K562 (cell line): ENCODE measurements around the gene HKDC1. TPM values are rescaled to one million over a fixed set of nuclear protein-coding genes. Genes with fewer than 3 reads are reported as not detected.

Experiments used
- ELF1 ChIP-seq: fragments of 200-800 bp; sonication (Bioruptor generic); IDR thresholded peaks from 2 replicates; pipeline ENCODE4 v1.6.1; 2016; ENCODE audit warnings: missing genetic modification characterization, missing compliant biosample characterization
- IRF2 ChIP-seq: sonication (generic); formaldehyde crosslinking; IDR thresholded peaks from 2 replicates; pipeline ENCODE4 v1.8.1; 2022; ENCODE audit warnings: mild to moderate bottlenecking, missing genetic modification reagents
- MCM2 ChIP-seq: fragments of 450-650 bp; IDR thresholded peaks from 2 replicates; pipeline ENCODE4 v1.6.1; 2017; ENCODE audit warnings: low read depth, mild to moderate bottlenecking
- MCM5 ChIP-seq: fragments of 450-650 bp; IDR thresholded peaks from 2 replicates; pipeline ENCODE4 v1.6.1; 2016; ENCODE audit warnings: low read depth
- MTA2 ChIP-seq: fragments of 450-650 bp; IDR thresholded peaks from 2 replicates; pipeline ENCODE4 v1.6.1; 2016; ENCODE audit warnings: low read depth
- NR4A1 ChIP-seq, 2 experiments: fragments of 250-450 bp in 1 of 2; fragments of 450-650 bp in 1 of 2; sonication (Bioruptor Pico) in 1 of 2; IDR thresholded peaks; 2 replicates each; pipeline versions ENCODE4 v1.4.0 to v1.6.1; 2016 to 2020; ENCODE audit warnings: mild to moderate bottlenecking in 2 of 2, missing compliant biosample characterization in 1 of 2, missing genetic modification characterization in 1 of 2, moderate library complexity in 1 of 2
- RFX5 ChIP-seq: IDR thresholded peaks from 2 replicates; pipeline ENCODE4 v1.6.1; 2011; ENCODE audit warnings: low read depth, mild to moderate bottlenecking, improper control_type of control experiment, low read length
- STAG1 ChIP-seq: sonication (generic); formaldehyde crosslinking; IDR thresholded peaks from 2 replicates; pipeline ENCODE4 v1.5.0; 2020; ENCODE audit warnings: missing genetic modification reagents, borderline replicate concordance
- TCFL5 ChIP-seq: fragments of 250-450 bp; sonication (Bioruptor Pico); conservative IDR thresholded peaks from 2 replicates; pipeline ENCODE4 v1.6.1; 2021; ENCODE audit warnings: mild to moderate bottlenecking, moderate library complexity, matching md5 sums
- YY1 ChIP-seq, 3 experiments: IDR thresholded peaks; 2 replicates each; pipeline ENCODE4 v1.6.1; 2011; ENCODE audit warnings: low read length in 2 of 3, mild to moderate bottlenecking in 2 of 3, moderate library complexity in 2 of 3, borderline replicate concordance in 1 of 3, control low read depth in 1 of 3, low read depth in 1 of 3; ENCODE audit not compliant: insufficient read depth in 3 of 3, insufficient replicate concordance in 2 of 3, control insufficient read depth in 1 of 3, insufficient read length in 1 of 3; ENCODE audit errors: extremely low read depth in 1 of 3
- ZNF165 ChIP-seq: fragments of 250-450 bp; sonication (Bioruptor Pico); IDR thresholded peaks from 2 replicates; pipeline ENCODE4 v1.4.0; 2020; ENCODE audit warnings: borderline replicate concordance
- ZNF263 ChIP-seq: sonication (generic); formaldehyde crosslinking; IDR thresholded peaks from 2 replicates; pipeline ENCODE4 v1.8.0; 2022; ENCODE audit warnings: mild to moderate bottlenecking, missing genetic modification reagents, borderline replicate concordance
- ZNF76 ChIP-seq: fragments of 250-450 bp; sonication (Bioruptor Pico); IDR thresholded peaks from 2 replicates; pipeline ENCODE4 v1.4.0; 2020; ENCODE audit warnings: mild to moderate bottlenecking, moderate library complexity, borderline replicate concordance
- polyA plus RNA-seq, 8 experiments: library from polyadenylated mRNA; depleted of rRNA in 4 of 8; stranded (reverse) in 5 of 8; unstranded in 3 of 8; fragments of >200 nt; fragmentation: Nextera tagmentation in 2 of 8; fragmentation: Illumina TruSeq in 1 of 8; extraction: Ambion mirVana in 2 of 8; extraction: Trizol in 1 of 8; gene quantifications; 2 replicates each; pipeline versions ENCODE4 v1.2.1 to v1.2.3, GENCODE V29; 2011 to 2014; ENCODE audit warnings: inconsistent platforms in 1 of 8, missing spikeins in 1 of 8
- total RNA-seq, 7 experiments: library from RNA; depleted of rRNA in 6 of 7; stranded (reverse); fragments of >200 nt in 6 of 7; fragmentation: Illumina TruSeq in 2 of 7; extraction: Trizol in 2 of 7; gene quantifications; 2 replicates each; pipeline versions ENCODE4 v1.2.1 to v1.2.3, GENCODE V29; 2011 to 2021; ENCODE audit warnings: low replicate concordance in 1 of 7
- TF ChIP-seq, protein P1 (sequence below): fragments of 250-450 bp; sonication (Bioruptor Pico); IDR thresholded peaks from 2 replicates; pipeline ENCODE4 v1.4.0; 2020
- TF ChIP-seq, protein P2 (sequence below), 2 experiments: IDR thresholded peaks in 1 of 2; conservative IDR thresholded peaks in 1 of 2; 2 replicates each; pipeline ENCODE4 v1.6.1; 2016; ENCODE audit warnings: low read depth in 2 of 2, mild to moderate bottlenecking in 1 of 2, missing compliant biosample characterization in 1 of 2, missing genetic modification characterization in 1 of 2, moderate library complexity in 1 of 2
- TF ChIP-seq, protein P3 (sequence below): fragments of 250-450 bp; sonication (Bioruptor Pico); IDR thresholded peaks from 2 replicates; pipeline ENCODE4 v1.8.0; 2021; ENCODE audit warnings: mild to moderate bottlenecking, moderate library complexity

The HKDC1 gene
- total and polyA plus RNA-seq, 9 of the 15 experiments (the other 6 are each of a cell fraction or from before 2014, with no cell fraction given): 0.04 to 0.22 (median 0.11) TPM; not detected in 5

DNA sequence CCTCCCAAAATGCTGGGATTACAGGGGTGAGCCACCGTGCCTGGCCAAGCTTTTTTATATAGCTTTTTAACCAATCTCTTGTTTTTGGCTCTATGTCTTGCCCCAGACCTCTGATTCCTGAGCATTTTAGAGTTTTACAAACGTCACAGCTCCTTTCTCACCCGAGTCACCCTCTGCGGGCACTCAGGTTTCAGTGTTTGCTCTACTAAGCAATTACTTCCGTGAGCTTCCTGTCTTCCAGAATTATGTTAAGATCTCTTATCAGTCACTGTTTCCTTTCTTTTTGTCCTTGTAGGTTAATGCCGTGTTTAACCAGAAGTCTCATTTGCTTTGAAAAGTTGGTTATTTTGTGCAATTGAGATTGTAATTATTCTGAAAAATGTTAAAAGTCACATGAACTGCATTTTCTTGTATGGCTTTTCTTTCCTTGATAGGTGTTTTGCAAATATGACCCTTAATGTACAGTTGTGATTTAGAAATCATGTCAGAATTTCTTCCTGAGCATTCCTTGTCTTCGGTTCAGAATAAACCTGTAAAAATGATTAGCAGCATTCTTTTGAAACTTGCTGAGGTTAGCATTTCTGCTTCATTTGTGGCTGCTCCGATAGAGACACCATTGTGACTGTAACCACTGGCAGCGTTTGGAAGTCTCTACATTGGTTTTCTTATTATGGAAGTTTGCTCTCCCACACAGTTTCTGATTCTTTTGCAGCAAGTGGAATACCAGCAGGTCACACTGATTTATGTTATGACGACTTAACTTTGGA, 4.5 kb upstream of the HKDC1 start (continued):
- TF ChIP-seq, protein P1, sequence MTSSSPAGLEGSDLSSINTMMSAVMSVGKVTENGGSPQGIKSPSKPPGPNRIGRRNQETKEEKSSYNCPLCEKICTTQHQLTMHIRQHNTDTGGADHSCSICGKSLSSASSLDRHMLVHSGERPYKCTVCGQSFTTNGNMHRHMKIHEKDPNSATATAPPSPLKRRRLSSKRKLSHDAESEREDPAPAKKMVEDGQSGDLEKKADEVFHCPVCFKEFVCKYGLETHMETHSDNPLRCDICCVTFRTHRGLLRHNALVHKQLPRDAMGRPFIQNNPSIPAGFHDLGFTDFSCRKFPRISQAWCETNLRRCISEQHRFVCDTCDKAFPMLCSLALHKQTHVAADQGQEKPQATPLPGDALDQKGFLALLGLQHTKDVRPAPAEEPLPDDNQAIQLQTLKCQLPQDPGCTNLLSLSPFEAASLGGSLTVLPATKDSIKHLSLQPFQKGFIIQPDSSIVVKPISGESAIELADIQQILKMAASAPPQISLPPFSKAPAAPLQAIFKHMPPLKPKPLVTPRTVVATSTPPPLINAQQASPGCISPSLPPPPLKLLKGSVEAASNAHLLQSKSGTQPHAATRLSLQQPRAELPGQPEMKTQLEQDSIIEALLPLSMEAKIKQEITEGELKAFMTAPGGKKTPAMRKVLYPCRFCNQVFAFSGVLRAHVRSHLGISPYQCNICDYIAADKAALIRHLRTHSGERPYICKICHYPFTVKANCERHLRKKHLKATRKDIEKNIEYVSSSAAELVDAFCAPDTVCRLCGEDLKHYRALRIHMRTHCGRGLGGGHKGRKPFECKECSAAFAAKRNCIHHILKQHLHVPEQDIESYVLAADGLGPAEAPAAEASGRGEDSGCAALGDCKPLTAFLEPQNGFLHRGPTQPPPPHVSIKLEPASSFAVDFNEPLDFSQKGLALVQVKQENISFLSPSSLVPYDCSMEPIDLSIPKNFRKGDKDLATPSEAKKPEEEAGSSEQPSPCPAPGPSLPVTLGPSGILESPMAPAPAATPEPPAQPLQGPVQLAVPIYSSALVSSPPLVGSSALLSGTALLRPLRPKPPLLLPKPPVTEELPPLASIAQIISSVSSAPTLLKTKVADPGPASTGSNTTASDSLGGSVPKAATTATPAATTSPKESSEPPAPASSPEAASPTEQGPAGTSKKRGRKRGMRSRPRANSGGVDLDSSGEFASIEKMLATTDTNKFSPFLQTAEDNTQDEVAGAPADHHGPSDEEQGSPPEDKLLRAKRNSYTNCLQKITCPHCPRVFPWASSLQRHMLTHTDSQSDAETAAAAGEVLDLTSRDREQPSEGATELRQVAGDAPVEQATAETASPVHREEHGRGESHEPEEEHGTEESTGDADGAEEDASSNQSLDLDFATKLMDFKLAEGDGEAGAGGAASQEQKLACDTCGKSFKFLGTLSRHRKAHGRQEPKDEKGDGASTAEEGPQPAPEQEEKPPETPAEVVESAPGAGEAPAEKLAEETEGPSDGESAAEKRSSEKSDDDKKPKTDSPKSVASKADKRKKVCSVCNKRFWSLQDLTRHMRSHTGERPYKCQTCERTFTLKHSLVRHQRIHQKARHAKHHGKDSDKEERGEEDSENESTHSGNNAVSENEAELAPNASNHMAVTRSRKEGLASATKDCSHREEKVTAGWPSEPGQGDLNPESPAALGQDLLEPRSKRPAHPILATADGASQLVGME (CRISPR knock-in tag): no peak
- no peak for TF ChIP-seq MCM2
- TF ChIP-seq, protein P2, sequence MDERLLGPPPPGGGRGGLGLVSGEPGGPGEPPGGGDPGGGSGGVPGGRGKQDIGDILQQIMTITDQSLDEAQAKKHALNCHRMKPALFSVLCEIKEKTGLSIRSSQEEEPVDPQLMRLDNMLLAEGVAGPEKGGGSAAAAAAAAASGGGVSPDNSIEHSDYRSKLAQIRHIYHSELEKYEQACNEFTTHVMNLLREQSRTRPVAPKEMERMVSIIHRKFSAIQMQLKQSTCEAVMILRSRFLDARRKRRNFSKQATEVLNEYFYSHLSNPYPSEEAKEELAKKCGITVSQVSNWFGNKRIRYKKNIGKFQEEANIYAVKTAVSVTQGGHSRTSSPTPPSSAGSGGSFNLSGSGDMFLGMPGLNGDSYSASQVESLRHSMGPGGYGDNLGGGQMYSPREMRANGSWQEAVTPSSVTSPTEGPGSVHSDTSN (CRISPR knock-in tag; IDR thresholded peaks at IDR 0.05; ENCODE audit: low read depth): no peak
- TF ChIP-seq, protein P2 (tag; conservative IDR thresholded peaks at IDR 0.05; ENCODE audit: low read depth): no peak
- no peak for TF ChIP-seq MTA2
- no peak for TF ChIP-seq MCM5
- TF ChIP-seq STAG1: no peak
- peak; percentile 43 for TF ChIP-seq ELF1 (tag)
- no peak for TF ChIP-seq YY1 (IDR thresholded peaks at IDR 0.05; ENCODE audit: borderline replicate concordance in 1 of 3, control insufficient read depth in 1 of 3, extremely low read depth in 1 of 3, insufficient read depth in 3 of 3, insufficient read length in 1 of 3, insufficient replicate concordance in 2 of 3, low read depth in 1 of 3, low read length in 2 of 3)
- TF ChIP-seq, protein P3, sequence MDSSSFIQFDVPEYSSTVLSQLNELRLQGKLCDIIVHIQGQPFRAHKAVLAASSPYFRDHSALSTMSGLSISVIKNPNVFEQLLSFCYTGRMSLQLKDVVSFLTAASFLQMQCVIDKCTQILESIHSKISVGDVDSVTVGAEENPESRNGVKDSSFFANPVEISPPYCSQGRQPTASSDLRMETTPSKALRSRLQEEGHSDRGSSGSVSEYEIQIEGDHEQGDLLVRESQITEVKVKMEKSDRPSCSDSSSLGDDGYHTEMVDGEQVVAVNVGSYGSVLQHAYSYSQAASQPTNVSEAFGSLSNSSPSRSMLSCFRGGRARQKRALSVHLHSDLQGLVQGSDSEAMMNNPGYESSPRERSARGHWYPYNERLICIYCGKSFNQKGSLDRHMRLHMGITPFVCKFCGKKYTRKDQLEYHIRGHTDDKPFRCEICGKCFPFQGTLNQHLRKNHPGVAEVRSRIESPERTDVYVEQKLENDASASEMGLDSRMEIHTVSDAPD (CRISPR knock-in tag): no peak
- TF ChIP-seq ZNF165: no peak
- TF ChIP-seq NR4A1 (CRISPR knock-in tag; IDR thresholded peaks at IDR 0.05): no peak
- TF ChIP-seq NR4A1 (tag; IDR thresholded peaks at IDR 0.05): no peak
- no peak for TF ChIP-seq RFX5
- no peak for TF ChIP-seq ZNF263 (CRISPR knock-in tag)
- TF ChIP-seq ZNF76 (CRISPR knock-in tag): no peak
- TF ChIP-seq IRF2 (CRISPR knock-in tag): no peak
- TF ChIP-seq TCFL5: no peak
